HG02885 (cell line): ENCODE results near the gene ETF1.
"Not testable (repeated sequence)": the region's sequence is repeated elsewhere in the genome, so short reads cannot be mapped to it uniquely, and the experiment has no call there.

ENCODE experiments used
- ATAC-seq: cut with Tn5 transposase; IDR thresholded peaks from one replicate; pipeline ENCODE4 v1.9.1; 2021; ENCODE audit warnings: mild to moderate bottlenecking; ENCODE audit not compliant: unreplicated experiment, poor library complexity

ETF1 gene

DNA sequence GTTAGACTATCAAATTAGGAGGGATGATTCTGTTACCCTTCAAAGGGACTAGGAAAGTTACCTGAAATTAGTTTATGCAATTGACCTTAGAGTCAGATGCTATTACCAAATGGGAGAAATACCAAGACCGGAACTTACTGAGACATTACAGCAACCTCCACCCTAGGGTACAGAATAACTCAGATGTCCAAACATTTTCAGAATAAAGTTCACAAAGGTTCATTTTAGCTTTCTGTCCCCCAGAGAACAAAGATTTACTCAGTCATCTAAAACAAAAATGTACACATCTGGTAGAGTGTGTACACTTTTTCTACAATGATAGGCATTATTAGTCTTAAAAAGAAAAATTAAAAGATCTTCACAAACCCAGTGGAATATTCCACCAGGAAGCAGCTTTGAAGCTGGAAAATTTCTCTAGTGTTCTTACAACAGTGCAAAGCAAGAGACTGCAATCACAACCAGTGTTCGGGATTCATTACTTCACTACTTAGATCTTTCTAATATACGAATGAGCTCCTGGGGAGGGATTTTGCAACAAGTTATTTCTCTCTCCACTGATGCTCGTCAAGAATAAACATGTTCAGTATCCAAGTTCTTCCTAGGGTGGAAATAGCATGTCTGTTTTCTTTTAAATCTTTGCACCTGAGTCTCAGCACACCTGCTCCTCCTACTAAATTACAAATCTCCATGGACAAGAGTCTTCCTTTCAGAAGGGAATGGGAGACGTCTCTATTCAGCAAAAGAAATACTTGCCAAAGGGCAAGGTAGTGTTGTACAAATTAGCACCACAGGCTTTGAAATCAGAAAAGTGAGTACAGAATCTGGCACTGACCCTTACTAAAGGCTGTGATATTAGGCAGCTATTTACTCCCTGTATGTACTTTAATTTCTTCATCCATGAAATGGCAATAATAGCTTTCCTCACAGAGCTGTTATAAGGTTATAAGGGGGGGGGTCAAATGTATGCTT lies 8.8 kb downstream of the ETF1 start:
- ATAC-seq, result no peak

DNA sequence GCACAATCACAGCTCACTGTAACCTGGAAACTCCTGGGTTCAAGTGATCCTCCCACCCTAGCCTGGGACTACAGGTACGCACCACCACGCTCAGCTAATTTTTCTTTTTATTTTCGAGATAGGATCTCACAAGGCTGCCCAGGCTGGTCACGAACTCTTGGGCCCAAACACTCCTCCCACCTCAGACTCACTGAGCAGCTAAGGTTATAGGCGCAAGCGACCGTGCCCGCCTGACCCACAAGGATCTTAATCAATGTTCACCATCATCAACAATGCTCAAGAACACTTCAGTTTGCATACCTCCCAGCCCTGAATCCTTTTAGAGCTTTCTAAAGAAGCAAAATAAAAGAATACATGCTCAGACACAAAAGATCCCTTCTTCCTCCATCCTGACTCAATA lies 13.2 kb downstream of the ETF1 start:
- no peak for ATAC-seq

DNA sequence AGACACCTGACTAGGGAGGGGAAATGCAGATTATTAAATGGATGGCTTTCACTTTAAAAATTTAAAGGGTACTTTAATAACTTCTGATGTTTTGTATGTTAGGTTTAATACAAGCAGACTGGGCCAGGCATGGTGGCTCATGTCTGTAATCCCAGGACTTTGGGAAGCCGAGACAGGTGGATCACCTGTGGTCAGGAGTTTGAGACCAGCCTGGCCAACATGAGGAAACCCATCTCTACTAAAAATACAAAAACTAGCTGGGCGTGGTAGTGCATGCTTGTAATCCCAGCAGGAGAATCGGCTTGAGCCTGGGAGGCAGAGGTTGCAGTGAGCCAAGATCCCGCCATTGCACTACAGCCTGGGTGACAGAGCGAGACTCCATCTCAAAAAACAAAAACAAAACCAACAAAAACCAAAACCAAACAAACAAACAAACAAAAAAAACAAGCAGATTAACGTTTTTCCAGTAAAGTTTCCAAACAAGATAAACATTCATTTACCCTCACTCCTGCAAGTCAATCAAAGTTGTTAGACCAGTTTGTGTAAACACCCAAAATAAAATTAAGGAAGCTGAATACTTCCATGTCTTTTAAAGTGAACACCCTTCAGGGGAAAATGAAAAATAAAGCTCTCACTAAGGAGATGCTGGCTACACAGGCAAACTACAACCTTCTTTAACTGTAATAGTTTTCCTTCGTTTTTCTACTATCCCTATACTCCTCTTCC lies 14.1 kb downstream of the ETF1 start:
- no peak for ATAC-seq

DNA sequence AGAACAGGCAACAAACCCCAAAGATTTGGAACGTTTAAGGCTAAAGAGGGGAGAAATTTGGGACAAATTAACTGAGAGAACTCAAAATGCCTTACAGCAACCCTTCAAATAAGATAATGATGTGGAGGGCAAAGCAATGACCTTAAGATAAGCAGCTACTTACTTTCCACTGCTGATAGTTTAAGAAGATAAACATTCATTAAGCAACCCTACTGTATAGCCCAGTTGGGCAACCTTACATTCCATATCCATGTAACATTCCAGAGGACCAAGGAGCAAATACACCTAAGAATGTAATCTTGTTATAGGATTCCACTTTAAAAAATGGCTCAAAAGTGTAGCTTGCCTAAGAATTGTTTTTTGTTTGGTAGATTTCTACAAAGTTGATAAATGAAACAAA lies 14.8 kb downstream of the ETF1 start:
- no peak for ATAC-seq

DNA sequence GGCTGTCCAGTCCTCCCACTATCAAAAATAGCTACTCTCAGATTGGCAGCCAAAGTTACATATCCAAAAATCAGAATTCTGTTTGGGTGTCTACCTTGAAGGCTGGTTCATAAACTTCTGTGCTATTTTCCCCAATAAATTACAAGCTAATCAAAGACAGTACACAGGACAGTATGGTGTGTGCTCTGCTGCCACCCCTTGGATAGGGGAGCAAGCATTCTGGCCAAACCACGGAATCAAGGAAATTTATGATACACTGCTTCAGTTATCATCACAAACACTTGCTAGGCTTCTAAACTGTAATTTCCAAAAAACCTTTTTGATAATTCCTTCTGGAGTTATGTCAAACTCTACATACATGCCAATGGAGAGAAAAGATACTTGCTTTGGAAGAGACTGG lies 15.9 kb downstream of the ETF1 start:
- no peak for ATAC-seq

DNA sequence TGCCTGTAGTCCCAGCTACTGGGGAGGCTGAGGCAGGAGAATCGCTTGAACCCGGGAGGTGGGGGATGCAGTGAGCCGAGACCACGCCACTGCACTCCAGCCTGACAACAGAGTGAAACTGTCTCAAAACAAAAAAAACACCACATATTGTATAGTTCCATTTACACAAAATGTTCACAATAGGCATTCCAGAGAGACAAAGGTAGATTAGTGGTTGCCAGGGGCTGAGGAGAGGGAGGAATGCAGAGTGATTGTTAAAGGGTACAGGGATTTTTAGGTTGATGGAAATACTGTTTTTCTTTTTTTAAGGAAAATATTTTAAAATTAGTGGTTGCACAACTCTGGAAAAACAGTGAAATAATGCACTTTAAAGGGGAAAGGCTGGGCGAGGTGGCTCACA lies 19.6 kb downstream of the ETF1 start:
- ATAC-seq, result no peak

DNA sequence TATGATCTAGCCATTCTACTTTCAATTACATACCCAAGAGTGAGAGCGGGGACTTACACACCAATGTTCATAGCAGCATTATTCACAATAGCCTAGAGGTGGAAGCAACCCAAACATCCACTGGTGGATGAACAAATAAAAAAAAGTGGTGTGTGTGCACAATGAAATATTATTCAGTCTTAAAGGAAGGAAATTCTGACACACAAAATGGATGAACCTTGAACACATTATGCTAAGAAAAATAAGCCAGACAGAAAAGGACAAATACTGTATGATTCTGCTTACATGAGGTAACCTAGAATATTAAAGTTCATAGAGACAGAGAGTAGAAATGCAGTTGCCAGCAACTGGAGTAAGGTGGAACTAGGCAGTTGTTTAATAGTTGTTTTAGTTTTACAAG lies 22.1 kb downstream of the ETF1 start:
- no peak for ATAC-seq

DNA sequence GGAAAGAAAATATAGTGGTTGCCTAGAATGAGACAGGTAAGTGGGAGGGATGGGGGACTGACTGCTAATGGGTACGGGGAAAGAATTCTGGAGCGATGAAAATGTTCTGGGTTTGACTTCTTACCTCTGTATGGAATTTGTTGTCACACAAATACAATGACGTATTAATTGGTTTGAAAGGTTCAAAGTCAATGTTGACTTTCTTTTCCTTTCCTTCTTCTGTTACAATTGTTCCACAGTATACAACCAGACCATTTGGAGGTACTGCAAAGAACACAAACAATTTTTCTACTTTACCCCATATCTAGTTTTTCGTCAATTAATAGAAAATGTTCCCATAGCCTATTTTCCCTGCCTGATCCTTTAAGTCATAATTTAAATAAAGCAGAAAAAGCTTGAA lies 25.6 kb downstream of the ETF1 start:
- no peak for ATAC-seq

DNA sequence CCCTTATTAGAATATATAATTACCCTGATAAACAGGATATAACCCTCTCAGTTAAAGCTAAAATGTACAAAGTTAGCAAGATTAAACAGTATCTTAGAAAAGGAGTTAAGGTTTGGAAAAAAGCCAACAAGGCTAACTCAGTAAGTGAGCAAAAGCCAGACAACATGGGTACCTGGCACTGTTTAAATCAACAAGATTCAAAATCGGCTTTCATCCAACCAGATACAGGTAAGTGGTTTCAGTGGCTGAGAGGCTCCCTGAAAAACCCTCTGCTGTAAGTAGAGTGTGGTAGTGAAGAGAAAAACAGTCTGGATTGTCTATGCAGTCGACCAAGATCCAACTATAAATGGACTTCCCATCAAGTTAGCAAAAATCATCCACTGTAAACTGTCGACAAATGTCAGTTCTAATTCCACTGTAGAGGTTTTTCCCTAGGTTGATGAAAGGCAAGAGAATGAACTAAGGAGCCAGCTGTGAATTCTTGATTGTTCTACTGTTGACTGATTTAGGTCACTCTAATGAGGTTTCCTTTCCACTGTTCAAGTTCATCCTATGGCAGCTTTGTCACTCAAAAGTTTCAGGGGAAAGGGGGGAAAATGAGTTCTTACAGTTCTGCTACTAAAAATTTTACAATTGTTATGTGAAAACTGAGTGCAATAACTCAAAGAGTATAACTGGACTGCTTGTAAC lies 27.3 kb downstream of the ETF1 start:
- ATAC-seq, result no peak

DNA sequence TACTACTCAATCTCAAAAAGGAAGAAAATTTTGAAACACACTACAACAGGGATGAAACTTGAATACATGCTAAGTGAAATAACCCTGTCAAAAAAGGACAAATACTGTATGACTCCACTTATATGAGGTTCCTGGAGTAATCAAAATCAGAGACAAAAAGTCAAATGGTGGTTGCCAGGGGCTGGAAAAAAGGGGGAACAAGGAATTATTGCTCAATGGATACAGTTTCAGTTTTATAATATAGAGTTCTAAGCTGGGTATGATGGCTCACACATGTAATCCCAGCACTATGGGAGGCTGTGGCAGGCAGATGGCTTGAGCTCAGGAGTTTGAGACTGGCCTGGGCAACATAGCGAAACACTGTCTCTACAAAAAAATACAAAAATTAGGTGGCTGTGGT lies 29.0 kb downstream of the ETF1 start:
- no peak for ATAC-seq

DNA sequence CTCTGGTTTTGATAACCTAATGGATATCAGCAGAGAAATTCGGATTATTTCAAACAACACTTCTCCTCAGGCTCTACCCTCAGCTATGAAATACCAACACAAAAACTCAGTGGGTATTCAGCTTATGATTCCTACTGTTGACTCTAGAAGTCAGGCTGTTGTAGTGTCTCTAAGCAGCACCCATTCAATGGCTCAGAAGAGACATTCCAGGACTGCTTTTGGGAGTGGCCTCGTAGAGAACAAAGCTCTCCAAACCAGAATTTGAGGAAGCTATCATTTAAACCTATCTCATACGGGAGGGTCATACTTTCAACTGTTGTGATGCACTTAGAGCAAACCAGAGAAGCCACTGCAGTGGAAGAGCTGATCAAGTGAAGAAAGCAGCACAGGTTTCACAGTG lies 34.1 kb downstream of the ETF1 start:
- ATAC-seq, result no peak

DNA sequence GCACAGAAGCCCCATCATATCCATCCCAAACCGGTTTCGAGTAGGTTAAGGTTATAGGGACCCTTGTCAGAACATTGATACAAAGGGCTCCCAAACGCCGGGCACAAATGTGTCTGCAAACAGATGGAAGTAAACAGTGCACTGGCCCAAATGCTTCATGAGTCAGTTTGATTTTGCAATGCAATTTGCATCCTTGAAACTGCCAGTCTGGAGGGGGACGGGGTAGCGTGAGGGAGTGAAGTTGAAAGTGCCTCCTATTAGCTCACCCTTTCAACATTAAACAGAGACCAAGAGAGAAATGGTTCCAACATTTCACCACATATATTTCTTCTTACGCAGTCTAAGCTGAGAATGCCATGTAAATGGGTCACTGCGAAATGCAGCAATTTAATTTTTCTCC lies 35.6 kb downstream of the ETF1 start:
- not testable (repeated sequence) for ATAC-seq

DNA sequence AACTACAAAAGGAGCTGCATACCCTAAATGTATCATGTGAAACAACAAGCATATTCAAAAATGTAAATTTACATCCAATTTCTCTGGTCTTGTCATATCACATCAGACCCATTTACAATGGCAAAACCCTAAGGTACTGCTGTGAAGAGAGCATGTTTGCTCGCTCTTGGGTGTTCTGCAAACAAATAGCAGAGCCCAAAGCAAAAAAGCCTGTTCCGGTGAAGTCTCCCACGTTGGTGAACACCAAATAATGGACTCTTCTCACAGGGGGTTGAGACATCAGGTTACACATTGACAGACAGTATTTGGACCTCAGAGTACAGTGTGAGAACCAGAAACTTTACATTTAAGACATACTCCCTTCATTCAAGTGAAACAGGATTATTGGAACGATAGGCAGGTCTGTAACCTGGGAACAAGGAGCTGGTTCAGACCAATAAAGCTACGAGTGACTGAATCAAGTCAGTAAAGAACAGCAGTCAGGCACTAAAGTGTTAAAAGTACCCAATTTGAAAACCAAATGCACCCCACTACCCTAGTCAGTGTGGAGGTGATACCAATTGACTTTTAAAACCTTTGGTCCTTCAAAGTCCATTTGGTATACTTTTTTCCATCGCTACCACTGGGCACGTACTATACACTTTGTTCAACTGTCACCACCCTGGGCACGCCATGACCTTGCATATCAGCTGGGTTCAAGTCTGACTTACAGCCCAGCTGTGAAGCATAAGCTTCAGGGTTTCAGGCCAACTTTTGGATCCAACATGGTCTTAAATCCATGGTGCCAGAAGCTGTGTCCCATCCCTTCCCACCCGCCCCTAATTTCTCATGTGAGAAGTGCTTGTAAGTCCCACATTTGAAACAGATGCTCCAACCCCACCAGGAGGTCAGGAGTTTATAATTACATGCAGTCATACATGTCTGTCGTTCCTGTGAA lies 36.4 kb downstream of the ETF1 start:
- ATAC-seq, result no peak

DNA sequence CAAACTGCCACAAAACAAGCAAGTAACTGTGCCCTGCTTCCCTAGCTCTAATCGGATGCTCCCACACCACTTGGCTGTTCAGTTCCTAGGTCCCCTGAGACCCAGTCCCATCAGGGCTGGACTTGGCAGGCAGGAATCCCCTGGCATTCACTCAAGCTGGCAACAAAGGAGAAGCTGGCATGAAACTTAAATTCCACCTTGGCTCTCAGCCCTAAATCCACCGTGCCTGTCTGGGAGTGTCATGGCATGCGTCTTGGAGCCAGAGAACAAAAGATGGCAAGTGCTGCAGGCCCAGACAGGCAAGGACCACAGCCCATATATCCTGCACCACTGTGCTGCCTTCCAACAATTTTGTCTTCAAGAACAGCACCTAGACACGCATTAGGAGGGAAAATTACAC lies 38.2 kb downstream of the ETF1 start:
- no peak for ATAC-seq

DNA sequence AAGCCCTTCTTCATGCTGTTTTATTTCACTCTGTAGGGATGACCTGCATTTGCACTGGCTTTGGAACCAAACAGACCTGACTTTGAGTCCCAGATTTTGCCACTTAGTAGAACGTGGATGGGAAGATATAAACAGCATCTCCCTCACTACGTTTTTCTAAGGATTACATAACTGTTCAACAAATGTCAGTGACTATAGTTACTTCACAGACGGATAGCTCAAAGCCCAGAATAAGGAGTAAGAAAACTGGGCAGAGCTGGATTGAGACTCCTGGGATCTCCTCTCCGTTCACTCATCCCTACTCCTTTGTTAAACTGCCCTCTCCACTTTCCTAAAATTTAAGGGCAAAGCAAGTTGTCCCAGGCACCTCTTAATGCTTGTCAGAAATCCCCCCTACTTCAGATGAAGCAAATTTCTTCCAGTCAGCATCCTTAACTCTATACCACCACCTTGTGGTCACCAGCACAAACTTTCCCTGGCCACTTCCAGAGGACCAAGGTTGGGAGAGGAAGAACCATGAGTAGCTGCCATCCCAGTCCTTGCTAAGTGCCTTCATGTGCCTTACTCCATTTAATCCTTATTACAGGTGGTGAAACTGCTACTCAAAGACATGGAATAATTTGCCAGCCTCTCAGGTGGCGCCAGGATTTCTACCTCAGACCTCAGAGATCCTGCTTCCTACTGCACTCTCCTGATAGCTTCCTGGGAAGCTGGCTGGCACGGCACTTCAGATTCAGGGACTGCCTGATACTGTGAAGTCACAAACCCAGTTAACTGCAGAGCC lies 39.4 kb downstream of the ETF1 start:
- no peak for ATAC-seq

DNA sequence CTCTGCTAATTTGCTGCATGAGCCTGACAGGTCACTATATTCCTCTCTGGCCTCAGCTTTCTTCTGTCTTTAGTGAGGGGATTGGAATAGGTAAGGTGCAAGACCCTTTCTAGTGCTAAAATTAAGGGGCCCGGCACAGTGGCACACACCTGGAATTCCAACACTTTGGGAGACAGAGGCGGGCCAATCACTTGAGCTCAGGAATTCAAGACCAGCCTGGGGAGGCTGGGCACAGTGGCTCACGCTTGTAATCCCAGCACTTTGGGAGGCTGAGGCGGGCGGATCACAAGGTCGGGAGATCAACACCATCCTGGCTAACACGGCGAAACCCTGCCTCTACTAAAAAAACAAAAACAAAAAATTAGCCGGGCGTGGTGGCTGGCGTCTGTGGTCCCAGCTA lies 40.5 kb downstream of the ETF1 start:
- ATAC-seq, result no peak

DNA sequence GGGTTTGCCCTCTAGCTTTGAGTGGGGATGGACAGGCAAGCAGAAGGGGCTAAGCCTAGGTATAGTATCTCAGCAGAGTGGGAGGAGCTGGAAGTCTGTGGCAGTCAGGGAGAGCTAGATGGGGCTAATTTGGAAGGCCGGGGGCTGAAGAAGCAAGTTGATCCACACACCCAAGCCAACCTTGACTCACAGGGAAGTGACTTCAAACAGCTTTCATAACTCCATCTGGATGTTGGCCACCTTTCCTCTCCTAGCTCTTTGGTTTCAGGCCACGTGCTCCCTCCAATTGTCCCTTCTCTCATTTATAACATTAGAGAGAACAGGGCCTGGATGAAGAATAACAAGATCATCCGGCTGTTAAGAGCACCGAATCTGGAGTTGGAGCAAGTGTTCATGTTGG lies 40.9 kb downstream of the ETF1 start:
- ATAC-seq, result no peak

DNA sequence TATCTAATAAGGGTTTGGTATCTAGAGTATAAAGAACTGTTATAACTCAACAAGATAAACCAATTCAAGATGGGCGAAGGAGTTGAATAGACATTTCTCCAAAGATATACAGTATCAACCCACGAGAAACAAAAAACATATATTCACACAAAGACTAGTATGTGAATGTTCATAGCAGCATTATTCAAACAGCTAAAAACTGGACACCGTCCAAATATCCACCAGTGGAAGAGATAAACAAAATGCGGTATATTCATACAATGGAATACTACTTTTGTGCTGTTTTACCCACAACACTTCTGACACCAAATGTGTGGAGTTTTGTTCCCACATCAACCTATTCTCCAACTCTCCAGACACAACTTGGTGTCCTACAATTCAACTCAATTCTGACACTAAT lies 44.7 kb downstream of the ETF1 start:
- ATAC-seq, result no peak

DNA sequence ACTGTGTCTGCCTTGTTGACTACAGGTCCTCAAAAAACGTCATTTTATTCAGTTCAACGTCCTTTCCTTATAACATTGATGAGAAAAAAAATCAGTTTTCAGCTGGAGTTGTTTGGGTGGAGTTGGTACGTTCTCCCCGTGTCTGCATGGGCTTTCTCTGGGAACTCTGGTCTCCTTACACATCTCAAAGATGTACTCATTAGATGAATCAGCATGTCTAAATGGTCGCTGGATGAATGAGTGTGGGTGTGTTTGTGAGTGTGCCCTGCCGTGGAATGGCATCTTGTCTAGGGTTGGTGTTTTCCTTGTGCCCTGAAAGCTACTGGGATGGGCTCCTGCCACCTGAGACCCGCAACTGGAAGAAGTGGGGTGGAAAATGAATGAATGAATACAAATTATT lies 47.7 kb downstream of the ETF1 start:
- ATAC-seq, result no peak
